ENCODE results near the gene ZC3H12A. TPM values are rescaled to one million over a fixed set of nuclear protein-coding genes. Genes with fewer than 3 reads are reported as not detected.

Gene ZC3H12A
- total RNA-seq, 1 donor from 2014 or later, result 51.6 TPM

GRCh38 chr1:37533317-37534093 is 59.1 kb downstream of the ZC3H12A start:
- Histone ChIP-seq H3K9me3 (no peaks in the 10 kb centered on the region), H3K4me3 (no peak overlapping the region), H3K4me1 (peaks cover 14% of the 10 kb centered on the region), H3K36me3 (peaks cover 0 to 27% of the 10 kb centered on the region in 2 donors), H3K27ac (peak overlapping the region; percentile 55), H3K27me3 (no peaks in the 10 kb centered on the region)
- no peak for TF ChIP-seq POLR2A (IDR thresholded peaks at IDR 0.05)
- no peak for TF ChIP-seq CTCF (IDR thresholded peaks at IDR 0.05)
- TF ChIP-seq POLR2AphosphoS5 (IDR thresholded peaks at IDR 0.05; ENCODE audit: insufficient read depth in 1 of 2, low read depth in 1 of 2), result no peak
- intact Hi-C loops (cut with DNase I), result no loop called here
- no peak for DNase-seq (ENCODE audit: extremely low spot score in 2 of 2)

Small RNAs within 50 kb of the gene (microRNA-seq; reads per million reads assigned to microRNA genes)
- gene MIR5581 (ENCODE audit: borderline number of aligned reads, borderline replicate concordance), result not detected
- gene MIR6732 (ENCODE audit: borderline number of aligned reads, borderline replicate concordance), result not detected

Small RNAs within 50 kb of the gene (small RNA-seq; reads per million reads assigned to genes)
- not detected for gene MIR5581

Other genes starting within 250 kb of the ZC3H12A start
- gene MEAF6, start 40.2 kb downstream of the ZC3H12A start, total RNA-seq, result 54.5 TPM
- gene SNIP1, start 79.7 kb downstream of the ZC3H12A start, total RNA-seq, result 16.5 TPM
- 4.7 TPM for gene DNALI1, start 82.4 kb downstream of the ZC3H12A start, total RNA-seq
- 62.1 TPM for gene GNL2, start 121.4 kb downstream of the ZC3H12A start, total RNA-seq
- 23.3 TPM for gene RSPO1, start 160.3 kb downstream of the ZC3H12A start, total RNA-seq
- 2.2 TPM for gene CDCA8, start 217.9 kb downstream of the ZC3H12A start, total RNA-seq

Measured in vagina (tissue), 2 donors.